ENCODE measurements around the gene MTERF4.

The MTERF4 gene

DNA sequence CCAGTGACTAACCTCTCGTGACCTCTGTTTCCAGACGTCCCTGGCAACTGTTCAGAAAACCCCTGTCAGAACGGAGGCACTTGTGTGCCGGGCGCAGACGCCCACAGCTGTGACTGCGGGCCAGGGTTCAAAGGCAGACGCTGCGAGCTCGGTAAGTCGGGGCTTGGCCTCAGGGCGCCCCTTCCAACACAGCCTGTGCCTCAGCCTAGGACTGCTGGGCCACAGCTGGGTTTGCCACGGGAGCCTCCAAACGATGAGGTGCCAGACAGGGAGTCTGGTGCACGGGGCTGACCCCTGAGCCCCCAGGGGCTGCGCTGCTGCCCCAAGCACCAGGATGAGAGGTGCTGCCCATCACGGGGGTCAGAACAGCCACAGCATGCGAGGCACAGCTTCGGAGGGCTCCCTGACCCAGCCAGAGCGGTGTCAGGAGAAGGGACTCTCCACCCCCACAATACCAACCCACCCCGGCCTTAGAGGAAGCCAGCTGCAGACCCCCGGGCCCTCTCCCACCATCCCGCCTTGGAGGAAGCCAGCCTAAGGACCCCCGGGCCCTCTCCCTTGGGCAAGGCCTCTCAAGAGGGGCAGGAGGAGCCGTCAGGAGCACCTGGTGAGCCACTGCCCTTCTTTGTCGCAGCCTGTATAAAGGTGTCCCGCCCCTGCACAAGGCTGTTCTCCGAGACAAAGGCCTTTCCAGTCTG is 20.3 kb downstream of the MTERF4 start:
- H3K4me3 ChIP-seq (replicated peaks in 1 of 2; ENCODE audit: low read depth in 2 of 2, low read length in 2 of 2), result no peak overlapping the region
- TF ChIP-seq, protein P1, sequence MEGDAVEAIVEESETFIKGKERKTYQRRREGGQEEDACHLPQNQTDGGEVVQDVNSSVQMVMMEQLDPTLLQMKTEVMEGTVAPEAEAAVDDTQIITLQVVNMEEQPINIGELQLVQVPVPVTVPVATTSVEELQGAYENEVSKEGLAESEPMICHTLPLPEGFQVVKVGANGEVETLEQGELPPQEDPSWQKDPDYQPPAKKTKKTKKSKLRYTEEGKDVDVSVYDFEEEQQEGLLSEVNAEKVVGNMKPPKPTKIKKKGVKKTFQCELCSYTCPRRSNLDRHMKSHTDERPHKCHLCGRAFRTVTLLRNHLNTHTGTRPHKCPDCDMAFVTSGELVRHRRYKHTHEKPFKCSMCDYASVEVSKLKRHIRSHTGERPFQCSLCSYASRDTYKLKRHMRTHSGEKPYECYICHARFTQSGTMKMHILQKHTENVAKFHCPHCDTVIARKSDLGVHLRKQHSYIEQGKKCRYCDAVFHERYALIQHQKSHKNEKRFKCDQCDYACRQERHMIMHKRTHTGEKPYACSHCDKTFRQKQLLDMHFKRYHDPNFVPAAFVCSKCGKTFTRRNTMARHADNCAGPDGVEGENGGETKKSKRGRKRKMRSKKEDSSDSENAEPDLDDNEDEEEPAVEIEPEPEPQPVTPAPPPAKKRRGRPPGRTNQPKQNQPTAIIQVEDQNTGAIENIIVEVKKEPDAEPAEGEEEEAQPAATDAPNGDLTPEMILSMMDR (IDR thresholded peaks at IDR 0.05; ENCODE audit: low read depth, low read length), result no peak
- DNase-seq (ENCODE audit: low read depth in 2 of 2), result no peak

DNA sequence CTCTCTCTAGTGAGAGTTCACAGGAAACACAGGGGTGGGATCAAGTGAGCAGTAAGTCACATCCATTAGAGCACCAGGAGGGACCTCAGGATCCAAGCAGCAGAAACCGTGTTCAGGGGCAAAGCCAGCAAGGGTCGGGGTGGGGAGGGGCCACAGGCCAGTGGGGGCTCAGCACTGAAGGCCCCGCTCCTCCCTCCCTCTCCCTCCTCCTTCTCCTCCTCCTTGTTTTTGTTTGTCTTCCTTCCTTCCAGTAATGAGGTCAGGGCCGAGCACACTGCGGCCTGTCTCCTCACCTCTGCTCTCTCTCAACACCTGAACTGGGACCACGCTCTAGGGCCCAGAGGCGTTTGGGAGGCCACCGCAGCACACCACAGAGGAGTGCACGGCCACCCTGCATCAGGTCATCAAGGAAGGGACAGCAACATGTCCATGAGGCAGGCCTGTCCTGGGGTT is 20.9 kb downstream of the MTERF4 start:
- DNase-seq (ENCODE audit: low read depth in 2 of 2), result no peak
- TF ChIP-seq, protein P1 (IDR thresholded peaks at IDR 0.05; ENCODE audit: low read depth, low read length), result no peak
- H3K4me3 ChIP-seq (replicated peaks in 1 of 2; ENCODE audit: low read depth in 2 of 2, low read length in 2 of 2), result no peak overlapping the region

DNA sequence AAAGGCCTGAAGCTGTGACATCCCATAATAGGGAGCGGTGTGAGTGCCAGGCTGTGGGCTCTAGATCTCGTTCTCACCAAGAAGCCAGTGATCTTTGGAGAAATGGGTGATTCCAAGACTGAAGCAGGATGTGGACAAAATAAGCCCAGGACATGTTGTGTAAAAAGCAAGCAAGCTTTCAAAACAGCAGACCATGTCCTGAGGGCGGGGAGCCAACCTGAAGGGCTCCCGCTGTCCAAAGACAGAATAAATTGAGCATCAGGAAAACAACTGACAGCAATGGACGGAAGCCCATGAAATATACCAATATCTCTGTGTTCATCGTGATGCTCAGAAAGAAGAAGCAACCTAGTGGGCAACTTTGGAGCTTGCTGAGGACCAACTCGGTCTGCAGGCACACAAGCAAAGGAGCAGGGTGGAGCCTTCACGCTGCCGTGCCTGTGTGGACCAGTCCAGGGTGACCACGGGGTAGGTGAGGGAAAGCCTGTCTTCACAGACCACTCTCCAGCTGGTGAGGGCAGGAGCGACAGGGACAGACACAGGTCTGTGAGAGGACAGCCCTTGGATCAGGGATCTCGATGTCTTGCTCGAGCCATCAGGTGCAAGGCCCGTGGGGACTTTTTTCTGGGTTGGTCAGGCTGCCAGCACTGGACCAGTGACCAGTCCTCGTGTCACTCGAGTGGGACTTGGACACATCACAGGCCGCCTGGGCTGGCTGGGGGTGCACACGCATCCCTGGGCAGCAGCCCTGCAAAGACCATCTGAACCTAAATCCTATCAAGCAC is 21.5 kb downstream of the MTERF4 start:
- DNase-seq (ENCODE audit: low read depth in 2 of 2), result no peak
- TF ChIP-seq, protein P1 (IDR thresholded peaks at IDR 0.05; ENCODE audit: low read depth, low read length), result no peak
- no peak overlapping the region for H3K4me3 ChIP-seq (replicated peaks in 1 of 2; ENCODE audit: low read depth in 2 of 2, low read length in 2 of 2)

DNA sequence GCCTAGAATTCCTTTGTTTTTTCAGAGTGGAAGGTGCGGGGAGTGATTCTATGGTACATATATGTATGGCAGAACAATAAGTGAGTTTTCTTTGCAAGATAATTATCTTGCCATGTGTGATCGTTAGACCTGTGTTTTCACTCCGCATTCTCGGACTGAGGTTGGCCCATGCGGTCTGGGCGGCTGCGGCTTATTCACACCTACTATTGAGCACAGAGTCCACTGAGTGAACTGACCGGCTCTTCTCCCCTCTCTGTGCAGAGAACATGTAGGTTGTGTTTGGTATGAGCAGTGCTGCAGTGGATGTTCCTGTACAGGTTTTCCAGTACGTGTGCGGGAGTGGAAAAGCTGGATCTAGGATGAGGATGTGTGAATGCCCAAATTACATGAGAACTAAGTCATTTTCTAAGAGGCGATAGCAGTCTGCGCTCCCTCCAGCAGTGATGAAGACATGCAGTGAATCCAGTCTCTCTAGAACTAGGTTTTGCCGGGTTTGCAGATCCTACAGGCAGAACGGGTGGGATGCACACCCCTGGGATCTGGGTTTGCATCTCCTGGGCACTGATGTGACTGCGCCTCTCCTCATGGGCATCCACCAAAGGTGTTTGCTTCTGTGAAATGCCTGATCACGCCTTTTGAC is 27.1 kb downstream of the MTERF4 start:
- TF ChIP-seq, protein P1 (IDR thresholded peaks at IDR 0.05; ENCODE audit: low read depth, low read length), result no peak
- no peak for DNase-seq (ENCODE audit: low read depth in 2 of 2)
- no peak overlapping the region for H3K4me3 ChIP-seq (replicated peaks in 1 of 2; ENCODE audit: low read depth in 2 of 2, low read length in 2 of 2)

DNA sequence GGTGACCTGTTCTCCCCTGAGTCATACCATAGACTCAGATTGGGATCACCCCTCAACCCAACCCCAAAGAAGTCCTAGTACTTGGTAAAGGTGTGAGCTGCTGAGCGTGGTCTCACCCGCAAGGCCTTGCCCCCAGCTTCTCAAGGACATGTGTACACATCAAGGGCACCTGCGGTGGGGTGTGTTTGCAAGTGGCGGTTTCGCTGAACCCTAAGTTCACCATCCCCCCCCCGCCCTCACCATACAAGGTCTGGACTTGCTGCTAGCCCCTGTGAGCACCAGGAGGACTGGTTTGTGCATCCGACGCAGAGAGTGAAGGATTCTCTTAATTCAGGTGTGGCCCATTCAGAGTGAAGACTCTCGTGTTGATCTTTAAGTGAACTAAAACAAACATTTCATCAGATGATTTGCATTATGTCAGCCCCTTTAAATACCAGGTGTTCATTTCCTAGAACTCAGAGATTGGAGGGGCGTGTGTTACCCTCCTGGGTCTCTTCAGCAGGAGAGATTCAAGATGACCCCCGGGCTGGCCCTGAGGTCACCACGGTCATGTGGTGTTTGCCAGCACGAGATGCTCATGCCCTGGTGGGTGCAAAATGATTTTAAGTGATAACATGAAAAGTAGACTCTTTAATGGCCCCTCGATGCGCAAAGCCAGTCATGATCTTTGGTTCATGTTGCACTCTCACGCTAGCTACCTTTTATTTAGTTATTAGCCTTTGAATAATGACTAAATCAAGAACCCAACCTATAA is 27.8 kb downstream of the MTERF4 start:
- TF ChIP-seq, protein P1 (IDR thresholded peaks at IDR 0.05; ENCODE audit: low read depth, low read length), result no peak
- no peak overlapping the region for H3K4me3 ChIP-seq (replicated peaks in 1 of 2; ENCODE audit: low read depth in 2 of 2, low read length in 2 of 2)
- DNase-seq (ENCODE audit: low read depth in 2 of 2), result no peak
